HFFc6 (cell line): Measurements from ENCODE around the gene TCP10L. TPM values are rescaled to one million over a fixed set of nuclear protein-coding genes. Genes with fewer than 3 reads are reported as not detected.
"Not testable (repeated sequence)": the region's sequence is repeated elsewhere in the genome, so short reads cannot be mapped to it uniquely, and the experiment has no call there.

ENCODE experiments used
- DNase-seq: peaks from one replicate; pipeline ENCODE4 v3.0.0-alpha.2; 2018
- H3K27ac Mint-ChIP-seq: 2 replicates; pipeline ENCODE4 v1.8.0; 2020; ENCODE audit warnings: mild to moderate bottlenecking, mixed read lengths
- H3K27me3 Mint-ChIP-seq: 2 replicates; pipeline ENCODE4 v1.8.0; 2021; ENCODE audit warnings: mild to moderate bottlenecking, moderate library complexity, mixed read lengths; ENCODE audit not compliant: insufficient read depth
- H3K36me3 Mint-ChIP-seq: 2 replicates; pipeline ENCODE4 v1.8.0; 2021; ENCODE audit warnings: low read depth, mixed read lengths
- H3K4me1 Mint-ChIP-seq: 2 replicates; pipeline ENCODE4 v1.8.0; 2020; ENCODE audit warnings: low read depth, mixed read lengths
- H3K4me3 Mint-ChIP-seq: 2 replicates; pipeline ENCODE4 v1.8.0; 2020; ENCODE audit warnings: mild to moderate bottlenecking, moderate library complexity, mixed read lengths
- H3K9me3 Mint-ChIP-seq: 2 replicates; pipeline ENCODE4 v1.8.0; 2020; ENCODE audit warnings: mild to moderate bottlenecking, mixed read lengths
- CTCF ChIP-seq: fragments of 200-600 bp; sonication (generic); IDR thresholded peaks from 2 replicates; pipeline ENCODE4 v1.5.0; 2021; ENCODE audit warnings: antibody characterized with exemption, mild to moderate bottlenecking
- long read RNA-seq: library from polyadenylated mRNA; unstranded; transcript quantifications from one replicate; pipeline ENCODE4 v2.0.0, GENCODE V29; 2019
- total RNA-seq, 6 experiments: library from RNA; stranded (reverse); fragmentation: NEBNext Ultra II Directional; extraction: Animal tissue kit (Norgen Biotek cat#: 25700); gene quantifications; 2 replicates in 1 of 6; 3 replicates in 5 of 6; pipeline ENCODE4 v1.2.3, GENCODE V29; 2021

The TCP10L gene, protein sequence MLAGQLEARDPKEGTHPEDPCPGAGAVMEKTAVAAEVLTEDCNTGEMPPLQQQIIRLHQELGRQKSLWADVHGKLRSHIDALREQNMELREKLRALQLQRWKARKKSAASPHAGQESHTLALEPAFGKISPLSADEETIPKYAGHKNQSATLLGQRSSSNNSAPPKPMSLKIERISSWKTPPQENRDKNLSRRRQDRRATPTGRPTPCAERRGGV
- total RNA-seq = under 1 TPM in 1 of 6 experiments, not detected in 5; 0.14 TPM
- long read RNA-seq = 0 reads

DNA sequence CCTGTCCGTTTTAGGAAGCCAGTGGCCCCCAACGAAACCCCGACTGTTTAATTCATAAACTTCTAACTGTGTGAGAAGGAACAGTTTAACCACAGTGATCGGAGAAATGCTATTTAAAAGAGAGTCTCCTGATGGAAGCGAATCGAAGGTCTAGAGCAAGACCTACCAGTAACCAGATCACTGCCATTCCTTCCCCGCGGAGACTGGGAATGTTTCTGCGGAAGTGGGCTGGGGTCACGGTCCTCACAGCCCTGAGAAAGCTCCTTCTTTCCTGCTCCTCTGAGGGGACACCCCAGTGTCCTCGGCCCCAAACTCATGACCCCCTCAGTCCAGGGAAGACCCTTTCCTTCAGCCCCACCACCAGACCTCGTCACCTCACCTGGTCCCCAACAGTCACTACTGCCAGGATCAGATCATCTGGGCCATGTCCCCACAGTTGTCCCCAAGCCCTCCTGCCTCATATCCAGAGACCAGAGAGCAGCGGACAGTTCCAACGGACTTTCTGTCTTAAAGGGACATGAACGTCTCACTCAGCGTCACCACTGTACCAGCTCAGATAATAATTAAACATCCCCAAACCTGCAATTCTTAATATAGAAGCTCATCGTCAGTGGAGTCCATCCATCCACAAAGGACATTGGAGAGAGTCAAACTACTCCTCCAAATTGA is at the start of gene TCP10L:
Gene TCP10L (minus strand): TSS at position 482 of the 669 bp plus-strand sequence. CDS start 1,219 bp downstream, outside the sequence.
- no peak for DNase-seq
- no peak for TF ChIP-seq CTCF
- Mint-ChIP-seq H3K27ac (no peak within 1 kb of the TSS), H3K4me3 (no peak within 1 kb of the TSS), H3K4me1 (no peaks in the 10 kb centered on the region), H3K36me3 (no peaks in the 10 kb centered on the region), H3K9me3 (no peaks in the 10 kb centered on the region), H3K27me3 (peaks cover 23% of the 10 kb centered on the region)

GRCh38 chr21:32626621-32627196 is 41.4 kb upstream of the TCP10L start:
- H3K36me3 Mint-ChIP-seq = peaks cover 25% of the 10 kb centered on the region
- H3K27ac Mint-ChIP-seq = peak overlapping the region; percentile 64
- H3K27me3 Mint-ChIP-seq = 0 out of 2 replicates have a peak, but pooled peaks cover 3% of the 10 kb centered on the region
- no peak for TF ChIP-seq CTCF
- peak; percentile 85 for DNase-seq
- peaks cover 34% of the 10 kb centered on the region for H3K4me1 Mint-ChIP-seq
- peak overlapping the region; percentile 53 for H3K4me3 Mint-ChIP-seq
- H3K9me3 Mint-ChIP-seq = peaks cover 20% of the 10 kb centered on the region

DNA sequence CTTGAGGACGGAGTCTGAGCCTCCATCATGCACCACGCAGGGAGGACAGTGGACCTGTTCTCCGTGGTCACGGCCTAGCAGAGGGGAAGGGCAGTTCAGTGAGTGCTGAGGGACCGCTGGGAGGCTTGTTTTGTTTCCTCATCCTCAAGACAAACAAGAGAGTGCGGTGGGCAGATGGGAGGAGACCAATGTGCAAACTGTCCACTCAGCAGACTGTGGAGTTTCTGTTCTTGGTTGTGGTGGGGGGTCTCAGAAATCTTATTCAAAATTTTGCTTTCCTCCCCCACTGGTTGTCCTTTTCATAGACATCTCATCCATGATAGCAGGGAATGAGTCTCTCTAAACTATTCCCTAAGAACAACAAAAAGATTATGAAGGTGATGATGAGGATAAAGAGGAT is 32.9 kb upstream of the TCP10L start:
- H3K27me3 Mint-ChIP-seq = peaks cover 26% of the 10 kb centered on the region
- not testable (repeated sequence) for H3K9me3 Mint-ChIP-seq, H3K4me1 Mint-ChIP-seq, H3K36me3 Mint-ChIP-seq, DNase-seq, H3K27ac Mint-ChIP-seq, H3K4me3 Mint-ChIP-seq

- Mint-ChIP-seq H3K9me3 (no peaks in the 10 kb centered on the region), H3K4me1 (peaks cover 7% of the 10 kb centered on the region; the same call in 1 of the 2 replicates), H3K36me3 (0 out of 2 replicates have a peak, but pooled peaks cover 4% of the 10 kb centered on the region), H3K27me3 (peaks cover 9% of the 10 kb centered on the region), H3K27ac (peak overlapping the region; percentile 100; the same call in 1 of the 2 replicates), H3K4me3 (peak overlapping the region; percentile 99)
- no peak for DNase-seq
- no peak for TF ChIP-seq CTCF
Measured at GRCh38 chr21:32613436-32614043, 28.2 kb upstream of the TCP10L start.

GRCh38 chr21:32612999-32613337 is 27.6 kb upstream of the TCP10L start:
- Mint-ChIP-seq H3K27ac (peak overlapping the region; percentile 100), H3K9me3 (no peaks in the 10 kb centered on the region), H3K4me3 (peak overlapping the region; percentile 99), H3K27me3 (peaks cover 9% of the 10 kb centered on the region), H3K4me1 (peaks cover 7% of the 10 kb centered on the region; the same call in 1 of the 2 replicates), H3K36me3 (0 out of 2 replicates have a peak, but pooled peaks cover 4% of the 10 kb centered on the region)
- no peak for TF ChIP-seq CTCF
- DNase-seq = no peak
